HepG2 (cell line): Measurements from ENCODE around the gene NAIF1. TPM values are rescaled to one million over a fixed set of nuclear protein-coding genes. Genes with fewer than 3 reads are reported as not detected.

Experiments
- ATM ChIP-seq: fragments of 450-650 bp; IDR thresholded peaks from 2 replicates; pipeline ENCODE4 v1.7.1; 2017; ENCODE audit warnings: mild to moderate bottlenecking, borderline replicate concordance
- CBX2 ChIP-seq, 2 experiments: fragments of 200-600 bp in 1 of 2; sonication (generic); formaldehyde crosslinking in 1 of 2; IDR thresholded peaks; 2 replicates each; pipeline versions ENCODE4 v1.7.0 to v1.8.1; 2018 to 2022; ENCODE audit warnings: low read depth in 2 of 2, low read length in 1 of 2, mild to moderate bottlenecking in 1 of 2, missing genetic modification reagents in 1 of 2
- ESRRA ChIP-seq: sonication (generic); formaldehyde crosslinking; IDR thresholded peaks from 2 replicates; pipeline ENCODE4 v1.5.1; 2020; ENCODE audit warnings: mild to moderate bottlenecking, low read depth, missing genetic modification reagents
- FOXO1 ChIP-seq: sonication (generic); formaldehyde crosslinking; IDR thresholded peaks from 2 replicates; pipeline ENCODE4 v1.4.0; 2020; ENCODE audit warnings: missing genetic modification reagents
- MTF1 ChIP-seq: sonication (generic); formaldehyde crosslinking; IDR thresholded peaks from 2 replicates; pipeline ENCODE4 v1.5.0; 2020; ENCODE audit warnings: missing genetic modification reagents
- PLRG1 ChIP-seq: fragments of 450-650 bp; conservative IDR thresholded peaks from 2 replicates; pipeline ENCODE4 v1.6.1; 2016
- RAD51 ChIP-seq: fragments of 450-650 bp; IDR thresholded peaks from 2 replicates; pipeline ENCODE4 v1.6.1; 2016; ENCODE audit warnings: borderline replicate concordance
- U2AF1 ChIP-seq: fragments of 200-400 bp; formaldehyde crosslinking; optimal IDR thresholded peaks from 2 replicates; pipeline ENCODE3; 2017; ENCODE audit warnings: mild to moderate bottlenecking, low read depth, low read length
- ZNF367 ChIP-seq: sonication (generic); formaldehyde crosslinking; IDR thresholded peaks from 2 replicates; pipeline ENCODE4 v1.4.0; 2020; ENCODE audit warnings: missing genetic modification reagents, borderline replicate concordance
- polyA plus RNA-seq, 8 experiments: library from polyadenylated mRNA; depleted of rRNA in 3 of 8; stranded (reverse) in 7 of 8; unstranded in 1 of 8; fragments of >200 nt; fragmentation: Illumina TruSeq in 4 of 8; extraction: Trizol in 4 of 8; gene quantifications; 2 replicates each; pipeline versions ENCODE4 v1.2.1 to v1.2.3, GENCODE V29; 2011 to 2016; ENCODE audit warnings: low read depth in 4 of 8, missing spikeins in 1 of 8, mixed read lengths in 1 of 8; ENCODE audit not compliant: insufficient read depth in 1 of 8
- total RNA-seq, 5 experiments: library from RNA; depleted of rRNA; stranded (reverse); fragments of >200 nt; fragmentation: Illumina TruSeq; extraction: Trizol; gene quantifications; 2 replicates each; pipeline ENCODE4 v1.2.3, GENCODE V29; 2016; ENCODE audit warnings: low read depth in 1 of 5
- TF ChIP-seq, protein P1 (sequence below): sonication (generic); formaldehyde crosslinking; IDR thresholded peaks from one replicate; pipeline ENCODE4 v1.5.1; 2020; ENCODE audit warnings: mild to moderate bottlenecking, missing genetic modification reagents; ENCODE audit errors: not compliant biosample characterization
- TF ChIP-seq, protein P2 (sequence below): IDR thresholded peaks from 2 replicates; pipeline ENCODE4 v1.6.1; 2018; ENCODE audit warnings: missing genetic modification reagents, mild to moderate bottlenecking, missing compliant biosample characterization
- TF ChIP-seq, protein P3 (sequence below): IDR thresholded peaks from 2 replicates; pipeline ENCODE4 v1.6.1; 2016; ENCODE audit warnings: missing compliant biosample characterization, missing genetic modification reagents, borderline replicate concordance
- TF ChIP-seq, protein P4 (sequence below): sonication (generic); formaldehyde crosslinking; conservative IDR thresholded peaks from 2 replicates; pipeline ENCODE4 v1.8.1; 2023; ENCODE audit warnings: missing genetic modification reagents
- TF ChIP-seq, protein P5 (sequence below): sonication (generic); formaldehyde crosslinking; IDR thresholded peaks from 2 replicates; pipeline ENCODE4 v1.5.0; 2020; ENCODE audit warnings: missing genetic modification reagents
- TF ChIP-seq, protein P6 (sequence below): sonication (generic); formaldehyde crosslinking; IDR thresholded peaks from 2 replicates; pipeline ENCODE4 v1.5.1; 2020; ENCODE audit warnings: missing genetic modification reagents, mild to moderate bottlenecking, borderline replicate concordance

The NAIF1 gene
- total and polyA plus RNA-seq, 2 of the 13 experiments (the other 11 are each of a cell fraction or from before 2014, with no cell fraction given), result 6.0 to 6.9 TPM

DNA sequence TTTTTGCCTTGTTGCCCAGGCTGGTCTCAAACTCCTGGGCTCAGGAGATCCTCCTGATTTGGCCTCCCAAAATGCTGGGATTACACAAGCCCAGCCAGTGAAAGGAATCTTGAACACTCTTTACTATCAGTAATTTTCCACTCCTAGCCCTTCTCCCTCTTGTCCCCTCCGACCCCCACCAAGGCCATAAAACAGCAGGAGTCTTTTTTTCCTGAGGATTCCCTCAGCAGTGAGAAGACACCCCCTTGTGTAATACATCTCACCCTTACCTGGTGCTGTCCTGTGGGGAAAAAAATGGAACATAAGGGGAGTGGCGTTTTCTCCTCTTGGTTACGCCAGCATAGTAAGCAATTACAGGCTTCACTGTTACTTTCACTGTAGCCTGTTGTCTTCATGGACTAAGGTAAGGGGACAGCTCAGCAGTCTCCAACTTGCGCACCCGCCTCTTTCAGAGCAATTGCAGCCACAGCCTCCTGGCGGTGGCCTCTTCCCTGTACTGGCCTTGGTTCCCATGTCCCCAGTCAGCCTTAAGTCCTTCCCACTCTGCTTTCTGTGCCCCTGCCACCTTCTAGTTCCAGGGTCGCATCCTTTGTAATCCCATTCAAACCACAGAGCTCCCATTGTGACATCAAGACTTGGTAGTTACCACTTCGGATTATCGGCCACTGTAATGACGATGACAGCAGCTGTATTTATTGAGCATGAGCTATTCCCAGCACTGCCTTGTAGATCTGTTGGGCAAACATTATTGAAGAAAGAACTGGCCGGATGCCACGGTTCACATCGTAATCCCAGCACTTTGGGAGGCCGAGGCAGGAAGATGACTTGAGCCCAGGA, 10.0 kb downstream of the NAIF1 start (continued):
- TF ChIP-seq, protein P1, sequence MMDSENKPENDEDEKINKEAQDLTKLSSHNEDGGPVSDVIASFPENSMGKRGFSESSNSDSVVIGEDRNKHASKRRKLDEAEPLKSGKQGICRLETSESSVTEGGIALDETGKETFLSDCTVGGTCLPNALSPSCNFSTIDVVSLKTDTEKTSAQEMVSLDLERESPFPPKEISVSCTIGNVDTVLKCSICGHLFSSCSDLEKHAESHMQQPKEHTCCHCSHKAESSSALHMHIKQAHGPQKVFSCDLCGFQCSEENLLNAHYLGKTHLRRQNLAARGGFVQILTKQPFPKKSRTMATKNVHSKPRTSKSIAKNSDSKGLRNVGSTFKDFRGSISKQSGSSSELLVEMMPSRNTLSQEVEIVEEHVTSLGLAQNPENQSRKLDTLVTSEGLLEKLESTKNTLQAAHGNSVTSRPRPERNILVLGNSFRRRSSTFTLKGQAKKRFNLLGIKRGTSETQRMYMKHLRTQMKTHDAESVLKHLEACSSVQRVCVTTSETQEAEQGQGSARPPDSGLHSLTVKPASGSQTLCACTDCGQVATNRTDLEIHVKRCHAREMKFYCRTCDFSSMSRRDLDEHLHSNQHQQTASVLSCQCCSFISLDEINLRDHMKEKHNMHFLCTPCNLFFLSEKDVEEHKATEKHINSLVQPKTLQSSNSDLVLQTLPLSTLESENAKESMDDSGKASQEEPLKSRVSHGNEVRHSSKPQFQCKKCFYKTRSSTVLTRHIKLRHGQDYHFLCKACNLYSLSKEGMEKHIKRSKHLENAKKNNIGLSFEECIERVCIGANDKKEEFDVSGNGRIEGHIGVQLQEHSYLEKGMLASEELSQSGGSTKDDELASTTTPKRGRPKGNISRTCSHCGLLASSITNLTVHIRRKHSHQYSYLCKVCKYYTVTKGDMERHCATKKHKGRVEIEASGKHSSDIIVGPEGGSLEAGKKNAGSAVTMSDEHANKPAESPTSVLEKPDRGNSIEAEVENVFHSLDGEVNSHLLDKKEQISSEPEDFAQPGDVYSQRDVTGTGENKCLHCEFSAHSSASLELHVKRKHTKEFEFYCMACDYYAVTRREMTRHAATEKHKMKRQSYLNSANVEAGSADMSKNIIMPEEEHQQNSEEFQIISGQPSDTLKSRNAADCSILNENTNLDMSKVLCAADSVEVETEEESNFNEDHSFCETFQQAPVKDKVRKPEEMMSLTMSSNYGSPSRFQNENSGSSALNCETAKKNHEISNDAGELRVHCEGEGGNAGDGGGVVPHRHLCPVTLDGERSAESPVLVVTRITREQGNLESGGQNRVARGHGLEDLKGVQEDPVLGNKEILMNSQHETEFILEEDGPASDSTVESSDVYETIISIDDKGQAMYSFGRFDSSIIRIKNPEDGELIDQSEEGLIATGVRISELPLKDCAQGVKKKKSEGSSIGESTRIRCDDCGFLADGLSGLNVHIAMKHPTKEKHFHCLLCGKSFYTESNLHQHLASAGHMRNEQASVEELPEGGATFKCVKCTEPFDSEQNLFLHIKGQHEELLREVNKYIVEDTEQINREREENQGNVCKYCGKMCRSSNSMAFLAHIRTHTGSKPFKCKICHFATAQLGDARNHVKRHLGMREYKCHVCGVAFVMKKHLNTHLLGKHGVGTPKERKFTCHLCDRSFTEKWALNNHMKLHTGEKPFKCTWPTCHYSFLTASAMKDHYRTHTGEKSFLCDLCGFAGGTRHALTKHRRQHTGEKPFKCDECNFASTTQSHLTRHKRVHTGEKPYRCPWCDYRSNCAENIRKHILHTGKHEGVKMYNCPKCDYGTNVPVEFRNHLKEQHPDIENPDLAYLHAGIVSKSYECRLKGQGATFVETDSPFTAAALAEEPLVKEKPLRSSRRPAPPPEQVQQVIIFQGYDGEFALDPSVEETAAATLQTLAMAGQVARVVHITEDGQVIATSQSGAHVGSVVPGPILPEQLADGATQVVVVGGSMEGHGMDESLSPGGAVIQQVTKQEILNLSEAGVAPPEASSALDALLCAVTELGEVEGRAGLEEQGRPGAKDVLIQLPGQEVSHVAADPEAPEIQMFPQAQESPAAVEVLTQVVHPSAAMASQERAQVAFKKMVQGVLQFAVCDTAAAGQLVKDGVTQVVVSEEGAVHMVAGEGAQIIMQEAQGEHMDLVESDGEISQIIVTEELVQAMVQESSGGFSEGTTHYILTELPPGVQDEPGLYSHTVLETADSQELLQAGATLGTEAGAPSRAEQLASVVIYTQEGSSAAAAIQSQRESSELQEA (CRISPR knock-in tag), result no peak
- TF ChIP-seq, protein P2, sequence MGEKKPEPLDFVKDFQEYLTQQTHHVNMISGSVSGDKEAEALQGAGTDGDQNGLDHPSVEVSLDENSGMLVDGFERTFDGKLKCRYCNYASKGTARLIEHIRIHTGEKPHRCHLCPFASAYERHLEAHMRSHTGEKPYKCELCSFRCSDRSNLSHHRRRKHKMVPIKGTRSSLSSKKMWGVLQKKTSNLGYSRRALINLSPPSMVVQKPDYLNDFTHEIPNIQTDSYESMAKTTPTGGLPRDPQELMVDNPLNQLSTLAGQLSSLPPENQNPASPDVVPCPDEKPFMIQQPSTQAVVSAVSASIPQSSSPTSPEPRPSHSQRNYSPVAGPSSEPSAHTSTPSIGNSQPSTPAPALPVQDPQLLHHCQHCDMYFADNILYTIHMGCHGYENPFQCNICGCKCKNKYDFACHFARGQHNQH (CRISPR knock-in tag), result no peak
- TF ChIP-seq PLRG1, result no peak
- no peak for TF ChIP-seq U2AF1
- no peak for TF ChIP-seq CBX2 (IDR thresholded peaks at IDR 0.05; ENCODE audit: low read depth, low read length)
- no peak for TF ChIP-seq CBX2 (CRISPR knock-in tag; IDR thresholded peaks at IDR 0.05; ENCODE audit: low read depth)
- no peak for TF ChIP-seq ATM
- TF ChIP-seq, protein P3, sequence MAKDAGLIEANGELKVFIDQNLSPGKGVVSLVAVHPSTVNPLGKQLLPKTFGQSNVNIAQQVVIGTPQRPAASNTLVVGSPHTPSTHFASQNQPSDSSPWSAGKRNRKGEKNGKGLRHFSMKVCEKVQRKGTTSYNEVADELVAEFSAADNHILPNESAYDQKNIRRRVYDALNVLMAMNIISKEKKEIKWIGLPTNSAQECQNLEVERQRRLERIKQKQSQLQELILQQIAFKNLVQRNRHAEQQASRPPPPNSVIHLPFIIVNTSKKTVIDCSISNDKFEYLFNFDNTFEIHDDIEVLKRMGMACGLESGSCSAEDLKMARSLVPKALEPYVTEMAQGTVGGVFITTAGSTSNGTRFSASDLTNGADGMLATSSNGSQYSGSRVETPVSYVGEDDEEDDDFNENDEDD (CRISPR knock-in tag), result no peak
- no peak for TF ChIP-seq RAD51
- TF ChIP-seq, protein P4, sequence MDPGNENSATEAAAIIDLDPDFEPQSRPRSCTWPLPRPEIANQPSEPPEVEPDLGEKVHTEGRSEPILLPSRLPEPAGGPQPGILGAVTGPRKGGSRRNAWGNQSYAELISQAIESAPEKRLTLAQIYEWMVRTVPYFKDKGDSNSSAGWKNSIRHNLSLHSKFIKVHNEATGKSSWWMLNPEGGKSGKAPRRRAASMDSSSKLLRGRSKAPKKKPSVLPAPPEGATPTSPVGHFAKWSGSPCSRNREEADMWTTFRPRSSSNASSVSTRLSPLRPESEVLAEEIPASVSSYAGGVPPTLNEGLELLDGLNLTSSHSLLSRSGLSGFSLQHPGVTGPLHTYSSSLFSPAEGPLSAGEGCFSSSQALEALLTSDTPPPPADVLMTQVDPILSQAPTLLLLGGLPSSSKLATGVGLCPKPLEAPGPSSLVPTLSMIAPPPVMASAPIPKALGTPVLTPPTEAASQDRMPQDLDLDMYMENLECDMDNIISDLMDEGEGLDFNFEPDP (CRISPR knock-in tag), result no peak
- no peak for TF ChIP-seq FOXO1 (CRISPR knock-in tag)
- TF ChIP-seq ZNF367 (CRISPR knock-in tag), result no peak
- TF ChIP-seq MTF1, result no peak
- no peak for TF ChIP-seq ESRRA
- TF ChIP-seq, protein P5, sequence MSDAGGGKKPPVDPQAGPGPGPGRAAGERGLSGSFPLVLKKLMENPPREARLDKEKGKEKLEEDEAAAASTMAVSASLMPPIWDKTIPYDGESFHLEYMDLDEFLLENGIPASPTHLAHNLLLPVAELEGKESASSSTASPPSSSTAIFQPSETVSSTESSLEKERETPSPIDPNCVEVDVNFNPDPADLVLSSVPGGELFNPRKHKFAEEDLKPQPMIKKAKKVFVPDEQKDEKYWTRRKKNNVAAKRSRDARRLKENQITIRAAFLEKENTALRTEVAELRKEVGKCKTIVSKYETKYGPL, result no peak
- TF ChIP-seq, protein P6, sequence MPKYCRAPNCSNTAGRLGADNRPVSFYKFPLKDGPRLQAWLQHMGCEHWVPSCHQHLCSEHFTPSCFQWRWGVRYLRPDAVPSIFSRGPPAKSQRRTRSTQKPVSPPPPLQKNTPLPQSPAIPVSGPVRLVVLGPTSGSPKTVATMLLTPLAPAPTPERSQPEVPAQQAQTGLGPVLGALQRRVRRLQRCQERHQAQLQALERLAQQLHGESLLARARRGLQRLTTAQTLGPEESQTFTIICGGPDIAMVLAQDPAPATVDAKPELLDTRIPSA (CRISPR knock-in tag), result no peak
